Frontal cortex (tissue), 4 donors: ENCODE data around the gene ZMIZ1. TPM values are rescaled to one million over a fixed set of nuclear protein-coding genes. Genes with fewer than 3 reads are reported as not detected.
A peak's percentile ranks its signal among the peaks of the same experiment; 100 is the strongest.

ENCODE experiments used
- DNase-seq, 2 donors: peaks; one replicate each; pipeline ENCODE4 v3.0.0; 2012; ENCODE audit warnings: low spot score in 2 of 2
- FAIRE-seq: peaks from 2 replicates; lab custom pipeline; 2012; peaks lifted over from hg19 to GRCh38; lab: Jason Lieb, UNC
- total RNA-seq: library from RNA; depleted of rRNA; stranded (reverse); fragments of >200 nt; gene quantifications from one replicate; pipeline ENCODE4 v1.2.3, GENCODE V29; 2014
- donor health status: control.
- donor health status: control.
- donor health status: control.

The ZMIZ1 gene
- total RNA-seq, 1 donor from 2014 or later, result 19.6 TPM

- DNase-seq (no peak), FAIRE-seq (no peak)
Measured at GRCh38 chr10:79299397-79300241, 230.9 kb downstream of the ZMIZ1 start.

DNA sequence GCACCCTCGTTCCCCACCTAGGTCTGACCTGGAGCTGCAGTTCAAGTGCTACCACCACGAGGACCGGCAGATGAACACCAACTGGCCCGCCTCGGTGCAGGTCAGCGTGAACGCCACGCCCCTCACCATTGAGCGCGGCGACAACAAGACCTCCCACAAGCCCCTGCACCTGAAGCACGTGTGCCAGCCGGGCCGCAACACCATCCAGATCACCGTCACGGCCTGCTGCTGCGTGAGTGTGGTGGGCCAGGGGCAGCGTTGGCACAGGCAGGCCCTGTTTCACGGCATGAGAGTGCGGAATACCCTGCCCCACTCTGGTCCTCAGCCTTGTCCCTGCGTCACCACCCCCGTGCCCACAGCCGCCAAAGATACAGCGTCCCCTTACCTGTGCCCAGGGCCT, 231.9 kb downstream of the ZMIZ1 start:
- FAIRE-seq (no peak), DNase-seq (no peak)

GRCh38 chr10:79301754-79302530, 233.2 kb downstream of the ZMIZ1 start:
- DNase-seq (no peak), FAIRE-seq (no peak)

DNA sequence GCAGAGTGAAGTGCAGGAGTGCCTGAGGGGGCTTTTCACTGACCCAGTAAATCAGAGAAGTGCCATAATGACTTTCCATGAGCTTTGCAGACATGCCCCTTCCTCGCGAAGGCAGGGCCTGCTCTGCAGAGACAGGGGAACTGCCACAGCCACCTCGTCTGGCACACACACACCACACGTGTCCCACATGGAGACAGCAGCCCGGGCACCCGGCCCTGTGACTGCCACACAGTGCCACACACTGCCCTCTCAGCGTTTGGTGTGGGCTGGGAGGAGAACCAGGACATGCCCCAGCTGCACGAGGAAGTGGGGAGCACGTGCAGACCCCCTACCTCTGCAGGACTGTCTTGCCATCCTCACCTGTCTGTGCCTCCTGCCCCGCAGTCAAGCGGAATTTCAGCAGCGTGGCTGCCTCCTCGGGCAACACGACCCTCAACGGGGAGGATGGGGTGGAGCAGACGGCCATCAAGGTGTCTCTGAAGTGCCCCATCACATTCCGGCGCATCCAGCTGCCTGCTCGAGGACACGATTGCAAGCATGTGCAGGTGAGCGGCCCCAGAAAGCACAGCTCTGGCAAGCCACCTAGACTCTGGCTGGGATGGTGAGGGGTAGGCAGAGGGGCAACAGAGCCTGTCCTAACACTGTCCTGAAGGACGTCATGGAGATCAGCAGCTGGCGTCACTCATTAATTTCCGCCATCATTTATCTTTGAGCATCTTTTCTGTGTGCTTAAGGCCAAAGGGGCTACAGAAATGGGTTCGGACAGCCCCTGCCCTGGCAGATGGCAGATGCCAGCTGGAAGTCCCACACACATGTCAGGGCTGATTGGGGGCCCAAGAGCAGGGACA, 235.1 kb downstream of the ZMIZ1 start:
- no peak for FAIRE-seq
- DNase-seq, result no peak

- FAIRE-seq (no peak), DNase-seq (no peak)
Measured at GRCh38 chr10:79304479-79305087, 235.8 kb downstream of the ZMIZ1 start.

- DNase-seq (no peak), FAIRE-seq (no peak)
Measured at GRCh38 chr10:79305515-79305914, 236.7 kb downstream of the ZMIZ1 start.

GRCh38 chr10:79305988-79306387, 237.2 kb downstream of the ZMIZ1 start:
- FAIRE-seq (no peak), DNase-seq (no peak)

GRCh38 chr10:79306644-79307220, 238.0 kb downstream of the ZMIZ1 start:
- no peak for DNase-seq

DNA sequence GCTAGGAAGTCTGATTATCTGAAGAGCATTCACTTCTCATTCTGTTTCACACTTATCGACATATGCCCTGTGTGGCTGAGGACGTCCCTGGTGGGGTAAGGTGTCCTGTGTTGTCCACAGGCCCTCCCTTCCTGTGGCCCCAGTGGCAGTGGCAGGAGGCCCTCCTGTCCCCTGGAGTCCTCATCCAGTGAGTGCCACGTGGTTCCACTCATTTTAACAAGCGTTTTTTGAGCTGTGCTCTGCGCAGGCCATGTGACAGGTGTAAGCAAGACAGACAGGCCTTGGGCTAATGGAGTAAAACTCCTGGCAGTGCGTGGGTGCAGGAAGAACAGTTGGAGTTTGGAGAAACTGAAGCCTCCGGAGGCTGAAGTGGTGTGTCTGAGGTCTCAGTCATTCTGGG, 239.2 kb downstream of the ZMIZ1 start:
- no peak for DNase-seq
- no peak for FAIRE-seq

More at GRCh38 chr10:79306644-79307220, 238.0 kb downstream of the ZMIZ1 start:
- FAIRE-seq, result no peak

- FAIRE-seq (no peak), DNase-seq (peak in 1 of 2 donors; percentile 4)
Measured at GRCh38 chr10:79308969-79309665, 240.4 kb downstream of the ZMIZ1 start.

DNA sequence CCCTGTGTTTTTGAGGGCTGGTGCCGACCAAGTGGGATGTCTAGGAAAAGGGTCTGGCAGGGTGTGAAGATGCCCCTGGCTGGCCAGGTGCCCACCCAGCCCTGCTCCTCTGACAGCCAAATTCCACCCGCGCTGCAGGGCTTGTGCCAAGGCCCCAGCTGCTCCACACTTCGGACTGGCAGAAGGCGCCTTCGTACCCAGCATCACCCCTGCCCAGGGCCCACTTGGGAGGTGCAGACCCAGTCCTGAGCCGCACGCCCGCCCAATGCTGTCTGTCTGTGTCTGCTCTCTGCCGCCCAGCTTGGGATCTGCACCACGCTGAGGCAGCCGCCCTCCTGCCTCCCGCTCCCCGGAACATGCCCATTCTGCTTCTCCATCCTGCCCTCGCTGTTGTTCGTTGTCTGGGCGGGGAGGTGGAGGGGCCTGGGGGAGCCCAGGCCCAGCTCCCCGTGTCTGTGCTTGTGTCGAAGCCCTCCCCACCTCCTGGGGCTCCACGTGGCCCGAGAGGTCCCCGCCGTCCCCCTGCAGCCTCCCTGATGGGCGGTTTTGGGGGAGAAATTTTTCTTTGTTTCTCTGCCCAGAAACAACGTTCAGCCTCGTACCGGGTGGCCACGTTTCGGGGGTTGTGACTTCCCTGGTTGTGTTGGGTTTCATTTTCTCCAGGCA, 241.6 kb downstream of the ZMIZ1 start:
- DNase-seq (peak in 1 of 2 donors; percentile 42), FAIRE-seq (no peak)

- FAIRE-seq, result no peak
- no peak for DNase-seq
Measured at GRCh38 chr10:79310911-79311573, 242.3 kb downstream of the ZMIZ1 start.

DNA sequence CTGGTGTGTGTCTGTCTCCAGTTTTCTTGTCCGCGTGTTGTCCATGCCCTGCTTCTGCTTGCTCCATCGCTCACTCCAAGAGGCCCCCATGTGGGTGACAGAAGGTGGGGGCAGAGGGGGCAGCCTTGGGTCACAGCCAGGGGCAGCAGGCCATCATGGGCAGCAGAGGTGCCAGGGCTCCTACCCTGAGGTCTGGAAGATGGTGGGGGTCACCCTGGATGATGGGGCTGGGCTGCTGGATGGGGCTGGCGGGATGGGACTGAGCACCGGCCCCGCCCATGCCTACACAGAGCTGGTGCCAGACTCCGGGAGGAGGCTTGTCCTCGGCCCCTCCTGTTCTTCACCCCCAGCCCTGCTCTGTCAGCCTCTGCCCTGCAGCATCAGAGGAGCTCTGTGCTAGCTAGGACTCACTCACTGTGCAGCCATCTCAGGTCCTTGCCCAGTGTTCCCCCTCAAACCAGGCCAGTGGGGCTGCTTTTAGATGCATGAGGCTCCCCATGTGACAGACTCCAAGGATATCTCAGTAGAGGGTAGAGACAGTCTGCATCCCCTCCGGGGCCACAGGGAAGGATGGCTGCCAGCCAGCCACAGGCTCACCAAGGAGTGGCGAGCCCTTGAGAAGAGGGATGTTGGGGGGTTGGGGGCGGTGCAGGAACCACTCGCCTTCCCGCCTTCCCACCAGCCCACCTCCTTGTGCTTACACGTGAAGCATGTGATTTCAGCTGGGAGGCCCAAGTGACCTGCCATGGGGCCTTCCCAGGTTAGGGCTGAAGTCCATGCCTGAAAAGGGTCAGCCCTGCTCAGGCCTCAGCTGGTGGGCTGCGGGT, 243.0 kb downstream of the ZMIZ1 start:
- DNase-seq (peak in 1 of 2 donors; percentile 49), FAIRE-seq (no peak)

DNA sequence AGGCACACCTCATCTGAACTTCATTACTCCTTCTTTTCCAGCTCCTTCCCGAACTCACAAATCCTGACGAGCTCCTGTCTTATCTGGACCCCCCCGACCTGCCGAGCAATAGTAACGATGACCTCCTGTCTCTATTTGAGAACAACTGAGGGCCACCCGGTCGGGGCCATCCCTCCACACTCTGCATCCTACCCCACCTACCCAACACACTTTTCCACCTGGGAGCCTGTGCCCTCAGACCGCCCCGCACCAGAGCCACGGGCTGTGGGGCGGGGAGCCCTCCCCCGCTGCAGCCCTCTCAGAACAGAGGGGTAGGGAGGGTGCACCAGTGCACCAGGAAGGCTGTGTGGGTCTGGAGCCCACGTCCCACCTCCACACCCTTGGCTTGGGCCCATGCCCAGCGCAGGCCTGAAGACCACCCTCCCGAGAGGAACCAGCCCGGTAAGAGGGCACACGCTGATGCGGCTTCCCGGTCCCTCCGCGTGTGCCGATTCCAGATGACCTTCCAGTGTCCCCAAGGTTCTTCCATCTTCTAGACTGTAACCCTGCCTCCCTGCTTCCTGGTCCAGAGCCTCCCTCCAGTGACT, 243.9 kb downstream of the ZMIZ1 start:
- FAIRE-seq (no peak), DNase-seq (peak in 1 of 2 donors; percentile 6)

DNA sequence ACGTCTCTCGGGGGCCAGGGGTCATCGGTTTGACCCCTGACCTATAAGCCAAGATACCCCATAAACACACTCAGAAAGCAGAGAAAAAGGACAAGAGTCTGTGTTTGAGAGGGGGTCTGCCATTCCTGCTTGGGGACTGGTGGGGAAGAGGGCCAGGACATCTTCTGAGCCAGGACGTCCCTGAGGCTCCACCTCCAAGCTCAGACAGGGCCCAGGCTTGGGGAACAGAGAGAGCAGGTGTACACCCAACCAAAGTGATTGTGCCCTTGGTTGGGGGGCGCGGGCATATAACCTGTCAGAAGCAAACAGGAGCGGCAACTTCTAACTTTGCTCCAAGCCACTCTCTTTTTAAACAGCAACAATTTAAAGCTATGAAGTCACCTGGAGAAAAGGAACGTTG, 244.6 kb downstream of the ZMIZ1 start:
- FAIRE-seq (no peak), DNase-seq (no peak)

- no peak for FAIRE-seq
- no peak for DNase-seq
Measured at GRCh38 chr10:79313911-79314439, 245.2 kb downstream of the ZMIZ1 start.
